Upper lobe of left lung (tissue), 4 donors: ENCODE measurements around the gene ENDOD1.
A peak's percentile ranks its signal among the peaks of the same experiment; 100 is the strongest.

Source experiments
- CTCF ChIP-seq, 6 experiments: fragments of 450-650 bp in 4 of 6; fragments of 200-600 bp in 2 of 6; sonication (generic) in 2 of 6; IDR thresholded peaks; one replicate each; pipeline ENCODE4 v1.5.1; 2016 to 2019; ENCODE audit warnings: antibody characterized with exemption in 6 of 6
- EP300 ChIP-seq, 4 donors: sonication (generic); formaldehyde crosslinking; IDR thresholded peaks; one replicate each; pipeline ENCODE4 v1.5.1; 2017; ENCODE audit warnings: antibody characterized with exemption in 4 of 4, control low read depth in 2 of 4
- POLR2A ChIP-seq, 4 donors: fragments of 450-650 bp; IDR thresholded peaks; one replicate each; pipeline ENCODE4 v1.5.1; 2016 to 2017; ENCODE audit warnings: antibody characterized with exemption in 4 of 4, mild to moderate bottlenecking in 2 of 4
- POLR2AphosphoS5 ChIP-seq, 2 donors: sonication (generic); formaldehyde crosslinking; IDR thresholded peaks; one replicate each; pipeline ENCODE4 v1.5.1; 2017; ENCODE audit warnings: antibody characterized with exemption in 2 of 2

- TF ChIP-seq CTCF (IDR thresholded peaks at IDR 0.05) = no peak
- no peak for TF ChIP-seq POLR2A (IDR thresholded peaks at IDR 0.05)
- TF ChIP-seq EP300 (IDR thresholded peaks at IDR 0.05) = peak in 2 of 4 donors; percentile 55 to 85
- peak in 1 of 2 donors; percentile 46 for TF ChIP-seq POLR2AphosphoS5 (IDR thresholded peaks at IDR 0.05)
These were observed 19.3 kb downstream of the ENDOD1 start for GRCh38 chr11:95108671-95109551.
